ENCODE measurements around the gene TUBG1.

GRCh38 chr17:42642336-42642735, 32.9 kb downstream of the TUBG1 start:
- TF ChIP-seq, protein P1, sequence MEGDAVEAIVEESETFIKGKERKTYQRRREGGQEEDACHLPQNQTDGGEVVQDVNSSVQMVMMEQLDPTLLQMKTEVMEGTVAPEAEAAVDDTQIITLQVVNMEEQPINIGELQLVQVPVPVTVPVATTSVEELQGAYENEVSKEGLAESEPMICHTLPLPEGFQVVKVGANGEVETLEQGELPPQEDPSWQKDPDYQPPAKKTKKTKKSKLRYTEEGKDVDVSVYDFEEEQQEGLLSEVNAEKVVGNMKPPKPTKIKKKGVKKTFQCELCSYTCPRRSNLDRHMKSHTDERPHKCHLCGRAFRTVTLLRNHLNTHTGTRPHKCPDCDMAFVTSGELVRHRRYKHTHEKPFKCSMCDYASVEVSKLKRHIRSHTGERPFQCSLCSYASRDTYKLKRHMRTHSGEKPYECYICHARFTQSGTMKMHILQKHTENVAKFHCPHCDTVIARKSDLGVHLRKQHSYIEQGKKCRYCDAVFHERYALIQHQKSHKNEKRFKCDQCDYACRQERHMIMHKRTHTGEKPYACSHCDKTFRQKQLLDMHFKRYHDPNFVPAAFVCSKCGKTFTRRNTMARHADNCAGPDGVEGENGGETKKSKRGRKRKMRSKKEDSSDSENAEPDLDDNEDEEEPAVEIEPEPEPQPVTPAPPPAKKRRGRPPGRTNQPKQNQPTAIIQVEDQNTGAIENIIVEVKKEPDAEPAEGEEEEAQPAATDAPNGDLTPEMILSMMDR (IDR thresholded peaks at IDR 0.05): no peak
- TF ChIP-seq POLR2A (IDR thresholded peaks at IDR 0.05) (no peak), EP300 (IDR thresholded peaks at IDR 0.05) (no peak)

Measured in tibial nerve (tissue), 4 donors.